ENCODE data around the gene GALNT9. TPM values are rescaled to one million over a fixed set of nuclear protein-coding genes. Genes with fewer than 3 reads are reported as not detected.

Gene GALNT9
- total and polyA plus RNA-seq, 2 experiments from 2014 or later = 0.33 to 1.4 TPM

DNA sequence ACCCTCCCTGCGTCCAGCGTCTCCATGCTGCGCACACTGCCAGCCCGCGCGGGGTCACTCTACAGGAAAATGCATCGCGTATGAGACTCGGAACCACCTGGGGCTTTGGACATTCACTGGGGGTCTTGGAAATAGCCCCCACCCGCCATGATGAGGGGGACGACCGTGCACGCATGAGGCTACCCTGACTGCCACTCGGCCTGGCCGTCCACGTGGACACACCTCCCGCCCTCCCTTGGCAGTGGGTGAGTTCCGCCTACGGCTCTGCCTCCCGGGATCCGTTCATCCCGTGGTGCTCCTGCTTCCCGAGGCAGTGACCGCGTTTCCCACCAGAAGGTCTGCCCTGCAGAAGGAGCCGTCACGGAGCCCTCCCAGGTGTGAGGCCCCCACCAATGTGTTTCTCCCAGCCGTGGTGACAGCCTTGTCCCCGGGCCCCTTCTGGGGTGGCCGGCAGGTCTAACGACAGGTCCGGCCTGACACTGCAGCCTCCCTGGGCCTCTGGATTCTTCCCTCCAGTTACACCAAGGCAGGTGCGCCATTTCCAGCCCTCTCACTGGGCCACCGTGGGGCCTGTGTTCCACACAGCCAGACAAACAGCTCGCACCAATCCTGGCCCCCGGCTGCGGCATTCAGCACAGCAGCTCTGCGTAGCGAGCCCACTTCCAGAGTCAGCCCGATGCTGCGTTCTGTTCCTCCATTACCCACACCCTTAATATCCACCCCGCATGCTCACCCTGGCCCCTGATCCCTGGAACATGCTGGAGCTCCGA lies 11.1 kb upstream of the GALNT9 start:
- Histone ChIP-seq H3K36me3 (ENCODE audit: low read depth) (no peaks in the 10 kb centered on the region), H2AFZ (no peak overlapping the region), H3K4me3 (no peak overlapping the region), H3K4me1 (ENCODE audit: insufficient read depth) (no peaks in the 10 kb centered on the region), H3K27ac (no peak overlapping the region), H3K4me2 (ENCODE audit: unreplicated experiment) (no peak overlapping the region), H4K20me1 (ENCODE audit: insufficient read depth) (no peaks in the 10 kb centered on the region), H3F3A (ENCODE audit: insufficient read depth) (no peaks in the 10 kb centered on the region), H3K79me2 (ENCODE audit: insufficient read depth) (no peaks in the 10 kb centered on the region), H3K9ac (no peak overlapping the region), H3K27me3 (replicated peaks; ENCODE audit: insufficient read depth) (peaks cover 20% of the 10 kb centered on the region), H3K9me2 (ENCODE audit: insufficient read depth) (no peaks in the 10 kb centered on the region), H3K9me3 (ENCODE audit: low read depth) (no peaks in the 10 kb centered on the region)
- in situ Hi-C loops (cut with MboI) = no loop called here
- TF ChIP-seq EZH2phosphoT487 (IDR thresholded peaks at IDR 0.05; ENCODE audit: insufficient read depth, low read depth) (no peak), EZH2 (IDR thresholded peaks at IDR 0.05; ENCODE audit: insufficient read depth, poor library complexity, severe bottlenecking) (no peak)
- no peak for DNase-seq
- 74 to 79% methylated on average over 43 of the region's 43 CpGs for WGBS, 2 experiments (ENCODE audit: low coverage in 1 of 2, low lambda C conversion rate in 2 of 2, missing lambda C conversion rate in 2 of 2)

DNA sequence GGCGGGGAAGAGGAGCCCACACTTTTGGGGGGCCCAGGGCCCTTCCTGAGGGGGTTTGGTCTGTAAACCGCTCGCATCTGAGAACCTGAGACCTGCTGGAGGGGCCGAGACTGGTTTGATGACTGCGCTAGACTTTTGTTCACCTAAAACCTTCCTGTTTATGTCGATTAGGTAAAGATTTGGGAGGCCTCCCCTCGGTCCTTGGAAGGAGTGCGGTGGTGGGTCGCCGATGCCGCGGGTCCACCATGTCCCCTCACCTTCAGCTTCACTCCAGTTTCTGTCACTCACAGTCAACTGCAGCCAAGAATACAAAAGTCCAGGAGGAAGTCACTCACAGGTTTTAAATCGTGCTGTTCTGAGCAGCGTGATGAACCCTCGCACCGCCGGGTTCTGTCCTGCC lies 10.5 kb upstream of the GALNT9 start:
- in situ Hi-C loops (cut with MboI) = no loop called here
- H3K9me3 ChIP-seq (ENCODE audit: low read depth) = no peaks in the 10 kb centered on the region

DNA sequence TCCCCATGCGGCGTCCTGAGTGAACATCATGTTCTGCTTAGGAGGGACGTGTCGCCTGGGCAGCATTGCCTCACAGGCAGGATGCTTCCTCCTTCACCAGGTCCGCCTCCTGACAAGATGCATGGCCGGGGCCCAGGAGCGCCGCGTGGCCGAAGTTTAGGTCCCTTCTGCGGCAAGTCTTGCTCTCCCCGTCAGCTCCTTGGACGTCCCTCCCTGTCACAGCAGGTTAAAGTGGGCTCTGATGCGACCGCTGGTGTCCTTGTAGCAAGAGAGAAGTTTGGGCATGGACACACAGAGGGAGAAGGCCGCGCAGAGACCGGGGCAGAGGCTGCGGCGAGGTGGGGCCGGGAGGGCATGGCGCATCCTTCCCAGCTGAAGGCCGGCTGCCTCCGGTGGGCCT lies 9.4 kb upstream of the GALNT9 start:
- Histone ChIP-seq H3K9ac (no peak overlapping the region), H3K27ac (no peak overlapping the region), H3K4me1 (ENCODE audit: insufficient read depth) (no peaks in the 10 kb centered on the region), H3K36me3 (ENCODE audit: low read depth) (no peaks in the 10 kb centered on the region), H3K79me2 (ENCODE audit: insufficient read depth) (no peaks in the 10 kb centered on the region), H4K20me1 (ENCODE audit: insufficient read depth) (no peaks in the 10 kb centered on the region), H3K9me2 (ENCODE audit: insufficient read depth) (no peaks in the 10 kb centered on the region), H3K4me2 (ENCODE audit: unreplicated experiment) (no peak overlapping the region), H3F3A (ENCODE audit: insufficient read depth) (no peaks in the 10 kb centered on the region), H3K4me3 (no peak overlapping the region), H3K9me3 (ENCODE audit: low read depth) (no peaks in the 10 kb centered on the region), H2AFZ (no peak overlapping the region), H3K27me3 (replicated peaks; ENCODE audit: insufficient read depth) (peaks cover 10% of the 10 kb centered on the region)
- no peak for DNase-seq
- WGBS, 2 experiments (ENCODE audit: low coverage in 1 of 2, low lambda C conversion rate in 2 of 2, missing lambda C conversion rate in 2 of 2) = 83 to 86% methylated on average over 19 to 24 of the region's 24 CpGs
- in situ Hi-C loops (cut with MboI) = no loop called here
- TF ChIP-seq EZH2 (IDR thresholded peaks at IDR 0.05; ENCODE audit: insufficient read depth, poor library complexity, severe bottlenecking) (no peak), EZH2phosphoT487 (IDR thresholded peaks at IDR 0.05; ENCODE audit: insufficient read depth, low read depth) (no peak)

More for the DNA sequence above, 10.5 kb upstream of the GALNT9 start:
- H4K20me1 ChIP-seq (ENCODE audit: insufficient read depth) = no peaks in the 10 kb centered on the region
- WGBS, 2 experiments (ENCODE audit: low coverage in 1 of 2, low lambda C conversion rate in 2 of 2, missing lambda C conversion rate in 2 of 2) = 70 to 72% methylated on average over 12 to 17 of the region's 17 CpGs
- no peak overlapping the region for H3K4me3 ChIP-seq
- H3K36me3 ChIP-seq (ENCODE audit: low read depth) = no peaks in the 10 kb centered on the region
- DNase-seq = no peak
- H3K27ac ChIP-seq = no peak overlapping the region
- no peaks in the 10 kb centered on the region for H3K4me1 ChIP-seq (ENCODE audit: insufficient read depth)
- H3K9ac ChIP-seq = no peak overlapping the region
- H3F3A ChIP-seq (ENCODE audit: insufficient read depth) = no peaks in the 10 kb centered on the region
- no peak for TF ChIP-seq EZH2 (IDR thresholded peaks at IDR 0.05; ENCODE audit: insufficient read depth, poor library complexity, severe bottlenecking)
- no peak for TF ChIP-seq EZH2phosphoT487 (IDR thresholded peaks at IDR 0.05; ENCODE audit: insufficient read depth, low read depth)
- no peaks in the 10 kb centered on the region for H3K79me2 ChIP-seq (ENCODE audit: insufficient read depth)
- H3K9me2 ChIP-seq (ENCODE audit: insufficient read depth) = no peaks in the 10 kb centered on the region
- H3K4me2 ChIP-seq (ENCODE audit: unreplicated experiment) = no peak overlapping the region
- no peak overlapping the region for H2AFZ ChIP-seq
- peaks cover 20% of the 10 kb centered on the region for H3K27me3 ChIP-seq (replicated peaks; ENCODE audit: insufficient read depth)

DNA sequence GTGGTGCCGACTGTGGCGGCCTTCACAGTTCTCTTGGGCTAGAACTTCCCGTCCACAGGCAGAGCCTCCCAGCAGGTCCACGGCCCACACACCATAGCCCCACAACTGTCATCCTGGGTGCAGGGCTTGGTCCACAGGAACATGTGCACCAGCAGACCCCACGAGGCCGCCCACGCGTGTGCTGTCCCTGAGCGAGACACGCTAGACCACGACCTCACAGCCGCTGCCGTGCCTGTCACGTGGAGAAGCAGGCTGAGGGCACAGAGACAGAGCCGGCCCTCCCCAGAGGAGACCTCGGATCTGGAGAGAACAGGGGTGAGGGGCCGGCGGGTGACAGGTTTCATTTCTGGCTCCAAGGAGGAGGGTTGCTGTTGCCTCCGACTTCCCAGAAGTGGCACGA lies 8.9 kb upstream of the GALNT9 start:
- WGBS, 2 experiments (ENCODE audit: low coverage in 1 of 2, low lambda C conversion rate in 2 of 2, missing lambda C conversion rate in 2 of 2) = 71 to 74% methylated on average over 17 to 20 of the region's 20 CpGs
- Histone ChIP-seq H3K9me3 (ENCODE audit: low read depth) (no peaks in the 10 kb centered on the region), H3K27me3 (replicated peaks; ENCODE audit: insufficient read depth) (peaks cover 5% of the 10 kb centered on the region), H3K4me3 (no peak overlapping the region), H3F3A (ENCODE audit: insufficient read depth) (no peaks in the 10 kb centered on the region), H3K27ac (no peak overlapping the region), H3K79me2 (ENCODE audit: insufficient read depth) (no peaks in the 10 kb centered on the region), H3K4me1 (ENCODE audit: insufficient read depth) (no peaks in the 10 kb centered on the region), H3K36me3 (ENCODE audit: low read depth) (no peaks in the 10 kb centered on the region), H2AFZ (no peak overlapping the region), H3K9ac (no peak overlapping the region), H4K20me1 (ENCODE audit: insufficient read depth) (no peaks in the 10 kb centered on the region), H3K4me2 (ENCODE audit: unreplicated experiment) (no peak overlapping the region), H3K9me2 (ENCODE audit: insufficient read depth) (no peaks in the 10 kb centered on the region)
- TF ChIP-seq EZH2 (IDR thresholded peaks at IDR 0.05; ENCODE audit: insufficient read depth, poor library complexity, severe bottlenecking) = no peak
- no peak for TF ChIP-seq EZH2phosphoT487 (IDR thresholded peaks at IDR 0.05; ENCODE audit: insufficient read depth, low read depth)
- no peak for DNase-seq
- in situ Hi-C loops (cut with MboI) = no loop called here
